ENCODE data around the gene ATP1A2.

GRCh38 chr1:160186729-160187128 lies 71.2 kb downstream of the ATP1A2 start:
- TF ChIP-seq POLR2A (IDR thresholded peaks at IDR 0.05) (no peak), CTCF (IDR thresholded peaks at IDR 0.05) (no peak)
